LHCN-M2 (cell line): ENCODE results near the gene MSLN. TPM values are rescaled to one million over a fixed set of nuclear protein-coding genes. Genes with fewer than 3 reads are reported as not detected.
A peak's percentile ranks its signal among the peaks of the same experiment; 100 is the strongest.

Experiments
- DNase-seq: peaks from one replicate; pipeline ENCODE4 v3.0.0-alpha.2; 2012; ENCODE audit warnings: low read depth
- total RNA-seq: library from RNA; depleted of rRNA; stranded (reverse); fragments of >200 nt; gene quantifications from 2 replicates; pipeline ENCODE4 v1.2.3, GENCODE V29; 2014; rRNA removed

Gene MSLN
- total RNA-seq, 1 experiment from 2014 or later, result not detected

- no peak for DNase-seq
Measured at GRCh38 chr16:802914-803753, 42.6 kb downstream of the MSLN start.

DNA sequence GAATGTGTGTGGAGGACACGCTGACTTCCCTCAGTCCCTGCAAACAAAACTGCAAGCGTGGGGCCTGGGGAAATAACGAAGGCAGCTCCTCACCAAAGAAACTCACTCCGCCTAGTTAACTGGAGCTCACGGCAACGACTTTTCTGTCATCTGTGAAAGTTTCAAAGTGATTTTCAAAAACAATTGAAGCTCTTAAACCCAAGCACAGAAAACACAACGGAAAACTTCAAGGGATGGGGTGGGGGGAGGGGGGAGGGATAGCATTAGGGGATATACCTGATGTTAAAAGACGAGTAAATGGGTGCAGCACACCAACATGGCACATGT lies 43.2 kb downstream of the MSLN start:
- no peak for DNase-seq

DNA sequence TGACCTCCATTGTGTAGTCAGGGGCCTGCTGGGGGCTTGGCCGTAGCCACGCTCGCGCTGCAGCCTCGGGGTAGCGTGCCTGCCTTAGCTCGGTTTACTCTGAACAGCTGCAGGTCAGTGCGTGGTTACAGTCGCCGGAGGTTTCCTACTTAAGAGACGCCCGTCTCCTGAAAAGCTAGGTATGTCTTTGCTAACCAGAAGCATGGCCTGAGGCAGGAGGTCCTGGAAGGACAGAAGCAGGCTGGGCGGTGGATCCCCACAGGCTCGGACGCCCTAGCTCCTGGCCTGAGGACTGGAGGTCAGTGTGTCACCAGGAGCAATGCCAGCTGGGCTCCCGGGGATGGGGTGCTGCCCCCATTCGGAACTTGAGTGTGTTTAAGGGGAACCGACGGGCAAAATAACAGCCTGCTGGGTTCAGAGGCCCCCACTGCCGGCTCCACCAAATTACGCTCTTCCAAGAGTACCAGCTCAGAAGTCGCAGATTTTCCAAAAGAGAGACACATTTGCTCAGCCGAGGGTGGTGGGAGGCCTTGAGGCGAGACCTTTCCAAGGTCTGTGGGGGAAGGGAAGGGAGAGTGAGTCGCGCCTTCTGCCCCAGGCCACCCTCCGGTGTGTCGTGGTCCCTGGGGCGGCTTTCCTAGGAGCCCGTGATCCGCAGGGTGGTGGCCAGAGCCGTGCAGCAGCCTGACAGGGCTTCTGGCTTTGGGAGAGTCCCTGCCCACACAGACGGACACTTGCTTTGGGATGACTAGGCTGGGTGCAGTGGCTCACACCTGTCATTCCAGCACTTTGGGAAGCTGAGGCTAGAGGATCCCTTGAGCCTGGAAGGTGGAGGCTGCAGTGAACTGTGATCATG lies 43.9 kb downstream of the MSLN start:
- DNase-seq, result no peak

DNA sequence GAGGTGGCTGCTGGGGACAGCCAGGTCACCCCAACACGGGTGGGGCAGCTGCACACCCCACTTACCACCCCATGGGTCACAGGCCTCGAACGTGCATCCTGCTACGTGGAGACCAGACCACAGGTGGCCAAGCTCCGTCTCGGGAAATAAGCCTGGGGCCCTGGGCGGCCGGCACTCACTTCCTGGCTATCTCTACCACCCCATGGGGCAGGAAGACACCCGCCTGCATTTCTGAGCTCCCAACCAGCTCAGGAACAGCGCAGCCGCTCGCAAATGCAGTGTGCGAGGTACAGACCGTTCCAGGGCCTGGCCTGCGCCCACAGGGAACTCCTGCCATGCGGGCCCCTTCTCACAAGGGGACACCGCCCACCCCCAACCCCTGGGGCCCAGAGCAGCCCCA lies 44.9 kb downstream of the MSLN start:
- DNase-seq, result no peak

- peak; percentile 91 for DNase-seq
Measured at GRCh38 chr16:807347-808084, 47.0 kb downstream of the MSLN start.

DNA sequence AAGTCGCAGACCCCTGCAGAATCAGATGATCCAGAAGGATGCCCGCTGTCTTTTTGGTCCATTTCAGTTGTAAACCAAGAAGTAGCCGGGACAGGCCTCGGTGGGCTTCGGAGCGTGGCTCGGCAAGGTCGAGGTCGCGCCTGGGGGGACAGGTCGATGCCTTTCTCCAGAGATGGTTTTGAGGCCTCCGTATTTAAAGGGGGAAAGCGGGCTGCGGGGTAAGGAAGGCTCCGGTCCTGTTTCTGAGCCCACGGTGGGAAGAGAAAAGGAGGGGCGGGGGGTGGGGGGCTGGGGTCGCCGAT lies 47.5 kb downstream of the MSLN start:
- no peak for DNase-seq

DNA sequence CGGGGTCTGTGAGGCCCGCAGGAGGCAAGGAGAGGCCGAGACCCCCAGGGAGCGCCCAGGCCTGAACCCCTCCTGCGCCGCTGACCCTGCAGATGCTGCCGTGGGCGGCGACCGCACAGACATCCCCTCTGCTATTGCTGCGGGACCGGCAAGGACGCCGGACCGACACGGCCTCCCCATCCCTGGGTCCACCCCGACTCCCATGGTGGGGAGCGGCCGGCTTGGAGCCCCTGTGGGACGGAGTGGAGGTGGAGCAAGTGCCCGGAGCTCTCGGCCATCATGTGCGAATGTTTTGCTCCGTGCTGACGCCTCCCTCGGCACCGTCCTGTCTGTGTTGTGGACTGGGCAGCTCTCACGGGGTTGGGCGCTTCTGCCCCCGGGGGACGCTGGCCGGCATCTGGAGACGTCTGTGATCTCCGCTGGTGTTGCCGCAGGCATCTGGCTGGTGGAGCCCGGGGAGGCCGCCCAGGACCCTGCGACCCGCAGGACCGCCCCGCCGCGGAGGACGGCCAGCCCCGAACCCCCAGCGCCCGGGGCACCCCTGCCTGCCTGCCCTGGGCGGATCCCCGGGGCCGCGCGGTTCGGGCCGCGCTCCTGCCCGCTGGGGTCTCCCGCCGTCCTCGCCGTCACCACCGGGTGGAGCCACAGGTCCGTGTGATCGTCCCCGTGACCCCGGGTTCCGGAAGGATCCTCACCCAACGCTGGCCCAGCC lies 52.8 kb downstream of the MSLN start:
- DNase-seq, result peak; percentile 36

DNA sequence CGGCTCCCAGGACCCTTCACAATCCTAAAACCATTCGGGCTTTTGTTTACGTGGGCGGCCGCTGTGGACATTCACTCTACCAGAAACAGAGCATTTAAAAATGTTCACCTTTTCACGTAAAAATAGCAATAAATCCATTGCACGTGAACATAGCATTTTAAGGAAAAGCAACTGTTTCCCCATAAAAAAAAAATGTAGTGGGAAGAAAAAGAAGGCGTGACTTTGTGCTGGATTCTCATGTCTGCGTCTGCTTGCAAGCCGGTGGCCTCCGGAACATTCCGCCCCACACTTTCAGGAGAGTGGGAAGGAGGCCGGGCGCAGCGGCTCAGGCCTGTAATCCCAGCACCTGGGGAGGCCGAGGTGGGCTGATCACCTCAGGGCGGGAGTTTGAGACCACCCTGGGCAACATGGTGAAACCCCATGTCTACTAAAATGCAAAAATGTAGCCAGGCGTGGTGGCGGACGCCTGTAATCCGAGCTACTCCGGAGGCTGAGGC lies 53.4 kb downstream of the MSLN start:
- no peak for DNase-seq

GRCh38 chr16:814974-815373 lies 54.4 kb downstream of the MSLN start:
- peak; percentile 96 for DNase-seq

DNA sequence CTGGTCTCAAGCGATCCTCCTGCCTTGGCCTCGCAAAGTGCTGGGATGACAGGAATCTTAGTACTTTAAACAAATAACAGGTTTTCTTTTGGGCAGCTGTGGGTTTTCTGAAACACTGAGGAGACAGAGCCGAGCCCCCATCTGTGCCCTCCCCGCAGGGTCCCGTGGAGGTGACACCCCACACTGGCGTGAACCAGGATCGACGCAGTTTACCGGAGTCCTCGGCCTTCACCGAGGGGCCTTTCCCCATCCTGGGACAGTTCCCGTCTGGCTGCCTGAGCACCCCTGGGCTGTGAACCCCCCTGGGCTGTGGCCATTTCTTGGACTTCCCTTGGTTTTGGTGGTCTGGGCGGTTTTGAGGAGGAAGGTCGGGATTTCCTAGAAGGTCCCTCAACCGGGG lies 55.3 kb downstream of the MSLN start:
- DNase-seq, result no peak

GRCh38 chr16:817001-817906 lies 56.7 kb downstream of the MSLN start:
- no peak for DNase-seq

DNA sequence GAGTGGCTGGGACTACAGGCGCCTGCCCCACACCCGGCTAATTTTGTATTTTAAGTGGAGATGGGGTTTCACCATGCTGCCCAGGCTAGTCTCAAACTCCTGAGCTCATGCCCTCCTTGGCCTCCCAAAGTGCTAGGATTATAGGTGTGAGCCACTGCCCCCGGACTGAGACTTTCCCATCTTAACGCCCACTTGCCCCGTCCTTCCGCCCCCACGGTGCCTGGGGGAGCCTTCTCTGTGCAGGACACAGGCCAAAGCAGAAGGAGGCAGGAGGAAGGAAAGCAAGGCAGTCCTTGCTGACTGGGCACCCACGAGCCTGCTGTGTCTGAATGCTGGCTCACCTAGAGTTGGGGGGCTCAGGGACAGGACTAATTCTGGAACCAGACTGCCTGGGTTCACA lies 57.6 kb downstream of the MSLN start:
- DNase-seq, result no peak

Other genes with a start within 250 kb of the MSLN start
- gene CAPN15, start 233.0 kb upstream of the MSLN start, total RNA-seq, result 66.5 and 71.1 TPM in 2 replicates
- 0.06 TPM in 1 of 2 replicates, not detected in the other for gene PRR35, start 200.3 kb upstream of the MSLN start, total RNA-seq
- gene NHLRC4, start 193.7 kb upstream of the MSLN start, total RNA-seq, result 0.11 TPM in 1 of 2 replicates, not detected in the other
- 46.7 and 51.4 TPM in 2 replicates for gene PIGQ, start 190.8 kb upstream of the MSLN start, total RNA-seq
- gene RAB40C, start 170.7 kb upstream of the MSLN start, total RNA-seq, result 11.9 and 13.3 TPM in 2 replicates
- 0.06 TPM in 1 of 2 replicates, not detected in the other for gene WFIKKN1, start 129.7 kb upstream of the MSLN start, total RNA-seq
- 132 and 145 TPM in 2 replicates for gene METTL26, start 124.4 kb upstream of the MSLN start, total RNA-seq
- gene MCRIP2, start 118.9 kb upstream of the MSLN start, total RNA-seq, result 19.7 and 20.2 TPM in 2 replicates
- gene WDR90, start 111.4 kb upstream of the MSLN start, total RNA-seq, result 23.4 and 29.1 TPM in 2 replicates
- gene RHOT2, start 92.6 kb upstream of the MSLN start, total RNA-seq, result 79.4 and 87.4 TPM in 2 replicates
- 0.58 and 0.80 TPM in 2 replicates for gene RHBDL1, start 85.1 kb upstream of the MSLN start, total RNA-seq
- gene STUB1, start 80.3 kb upstream of the MSLN start, total RNA-seq, result 287 and 383 TPM in 2 replicates
- gene JMJD8, start 76.4 kb upstream of the MSLN start, total RNA-seq, result 68.1 and 71.2 TPM in 2 replicates
- 7.1 and 9.1 TPM in 2 replicates for gene WDR24, start 70.3 kb upstream of the MSLN start, total RNA-seq
- gene FBXL16, start 54.9 kb upstream of the MSLN start, total RNA-seq, result 0.13 TPM in 1 of 2 replicates, not detected in the other
- gene METRN, start 45.6 kb upstream of the MSLN start, total RNA-seq, result 94.9 and 127 TPM in 2 replicates
- 36.7 and 55.9 TPM in 2 replicates for gene ANTKMT, start 39.6 kb upstream of the MSLN start, total RNA-seq
- gene CCDC78, start 34.3 kb upstream of the MSLN start, total RNA-seq, result 5.1 and 7.0 TPM in 2 replicates
- 10.7 and 19.2 TPM in 2 replicates for gene HAGHL, start 33.6 kb upstream of the MSLN start, total RNA-seq
- 29.0 and 31.9 TPM in 2 replicates for gene CIAO3, start 19.7 kb upstream of the MSLN start, total RNA-seq
- gene RPUSD1, start 27.6 kb downstream of the MSLN start, total RNA-seq, result 46.0 and 56.6 TPM in 2 replicates
- gene CHTF18, start 27.9 kb downstream of the MSLN start, total RNA-seq, result 39.2 and 51.2 TPM in 2 replicates
- gene GNG13, start 40.0 kb downstream of the MSLN start, total RNA-seq, result not detected in 2 replicates
- 21.1 and 29.9 TPM in 2 replicates for gene LMF1, start 210.2 kb downstream of the MSLN start, total RNA-seq
- gene SOX8, start 221.0 kb downstream of the MSLN start, total RNA-seq, result 5.7 and 23.1 TPM in 2 replicates